SIG-M5 treated with dmso at 0.1 percent for 504 hours (cell line): ENCODE measurements around the gene TUBGCP3.

Experiments used
- DNase-seq: peaks from one replicate; lab custom pipeline; 2025; ENCODE audit not compliant: unreplicated experiment; lab: John Stamatoyannopoulos, UW

TUBGCP3 gene

DNA sequence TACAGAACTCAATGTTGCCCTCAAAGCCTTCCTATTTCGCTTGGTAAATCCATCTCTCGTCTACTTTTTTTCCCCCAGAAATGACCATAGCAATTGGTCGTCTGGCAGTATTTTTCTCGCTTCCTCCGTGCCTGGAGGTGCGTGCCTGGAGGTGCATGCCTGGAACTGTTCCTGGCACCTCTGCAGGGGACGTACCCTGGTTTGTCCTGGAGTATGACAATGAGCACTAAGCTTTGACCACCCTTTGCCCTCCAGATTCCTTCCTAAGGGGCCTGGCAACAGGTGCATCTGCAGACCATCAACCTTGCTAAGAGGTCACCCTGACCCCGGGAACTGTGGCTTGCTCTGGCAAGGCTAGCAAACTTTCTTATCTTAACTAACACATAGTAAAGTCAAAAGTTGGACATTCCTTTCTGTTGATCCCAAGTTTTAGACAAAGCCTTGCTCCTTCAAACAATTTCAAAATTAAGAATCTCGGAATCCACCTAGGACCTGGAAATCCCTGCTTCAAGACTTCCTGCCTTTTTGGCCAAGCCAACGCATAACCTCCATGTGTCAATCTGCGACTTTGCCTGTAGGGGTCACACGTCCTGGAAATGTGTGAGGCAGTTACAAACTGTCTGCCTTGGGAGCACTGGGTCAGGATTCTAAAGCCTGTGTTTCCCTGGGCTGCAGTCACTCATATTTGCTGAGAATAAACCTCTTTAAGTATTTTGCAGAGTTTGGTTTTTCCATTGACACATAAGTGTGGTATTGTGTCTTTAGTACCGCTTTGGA, 28.8 kb upstream of the TUBGCP3 start:
- DNase-seq, result peak; percentile 46

DNA sequence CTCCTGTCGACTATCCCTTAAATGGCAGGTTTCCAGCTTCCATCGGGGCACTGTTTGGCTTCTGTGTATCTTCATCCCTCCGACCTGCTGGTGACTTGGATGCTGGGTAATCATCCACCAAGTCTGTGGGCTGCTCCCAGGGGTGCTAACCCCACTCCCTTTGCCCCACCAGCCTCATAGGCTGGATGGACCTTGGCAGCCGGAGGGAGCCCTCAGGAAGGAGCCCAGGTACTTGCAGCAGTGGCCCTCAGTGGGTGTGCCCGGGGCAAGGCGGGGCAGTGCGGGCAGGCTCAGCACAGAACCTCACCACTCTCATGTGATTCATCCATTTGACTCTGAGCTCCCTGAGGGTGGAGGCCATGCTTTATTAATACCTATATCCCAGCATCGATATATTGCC, 27.4 kb upstream of the TUBGCP3 start:
- no peak for DNase-seq

DNA sequence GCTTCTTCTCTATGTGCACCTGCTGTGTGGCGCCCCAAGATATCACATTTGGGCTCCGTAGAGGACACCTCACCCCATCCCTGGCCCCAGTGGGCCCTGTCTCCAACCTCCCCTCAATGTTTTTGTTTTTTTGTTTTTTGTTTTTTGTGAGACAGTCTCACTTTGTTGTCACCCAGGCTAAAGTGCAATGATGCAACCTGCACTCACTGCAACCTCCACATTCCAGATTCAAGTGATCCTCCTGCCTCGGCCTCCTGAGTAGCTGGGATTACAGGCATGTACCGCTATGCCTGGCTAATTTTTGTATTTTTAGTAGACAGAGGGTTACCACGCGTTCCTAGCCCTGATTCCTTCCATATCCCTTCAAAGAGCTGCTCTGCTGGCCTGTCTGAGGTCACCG, 26.9 kb upstream of the TUBGCP3 start:
- no peak for DNase-seq

DNA sequence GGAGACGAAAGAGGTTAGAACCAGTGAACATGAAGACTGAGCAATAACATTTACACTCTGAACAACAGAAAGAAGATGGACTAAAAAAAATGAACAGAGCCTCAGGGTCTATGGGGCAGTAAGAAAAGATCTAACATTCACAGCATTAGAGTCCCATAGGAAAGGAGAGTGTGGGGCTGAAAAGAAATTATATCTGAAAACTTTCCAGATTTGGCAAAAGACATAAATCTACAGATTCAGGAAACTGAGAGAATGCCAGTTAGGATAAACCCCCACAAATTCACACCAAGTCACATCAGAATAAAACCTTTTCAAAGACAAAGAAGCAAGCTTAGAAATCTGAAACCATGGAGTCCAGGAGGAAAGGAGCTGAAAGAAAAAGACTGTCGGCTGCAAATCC, 20.3 kb upstream of the TUBGCP3 start:
- no peak for DNase-seq

DNA sequence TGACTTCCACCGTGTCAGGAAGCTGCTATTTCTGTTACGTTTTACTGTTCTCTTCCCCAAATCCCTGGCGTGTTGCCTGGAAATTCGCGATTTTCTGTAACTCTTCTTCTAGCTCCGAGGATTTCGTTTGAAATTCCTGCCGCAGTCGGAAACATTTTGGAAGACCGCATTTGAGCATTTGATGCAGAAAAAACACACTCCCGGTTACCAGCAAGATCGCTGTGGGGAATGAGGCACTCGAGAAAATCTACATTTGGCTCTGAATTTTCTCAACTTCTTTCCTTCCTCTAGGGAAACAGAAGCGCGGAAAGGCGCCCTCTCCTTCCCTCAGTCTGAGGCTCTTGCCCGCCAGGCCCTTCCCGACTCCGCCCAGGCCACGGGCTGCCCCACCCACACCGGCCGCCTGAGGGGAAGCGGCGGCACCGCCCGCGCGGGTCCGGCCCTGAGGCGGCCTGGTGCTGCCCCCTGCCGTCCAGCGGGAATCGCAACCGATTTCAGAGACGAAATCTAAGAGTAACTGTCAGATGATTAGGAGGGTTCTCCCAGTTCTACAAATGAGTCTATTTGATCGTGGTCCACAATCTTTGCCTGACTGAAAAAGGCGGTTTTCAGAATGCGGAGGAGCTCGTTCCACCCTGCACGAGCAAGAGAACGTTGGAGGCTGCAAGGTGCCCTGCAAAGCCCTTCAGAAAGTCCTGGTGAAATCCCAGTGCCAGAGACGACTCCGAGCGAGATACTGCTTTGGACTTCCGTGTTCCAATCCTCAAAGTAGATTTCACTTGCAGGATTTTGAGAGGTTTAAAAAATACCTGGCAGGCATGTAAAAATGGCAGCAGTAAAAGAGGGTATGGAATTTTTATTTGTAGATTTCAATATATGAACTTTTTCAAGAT, 18.4 kb upstream of the TUBGCP3 start:
- peak; percentile 84 for DNase-seq

DNA sequence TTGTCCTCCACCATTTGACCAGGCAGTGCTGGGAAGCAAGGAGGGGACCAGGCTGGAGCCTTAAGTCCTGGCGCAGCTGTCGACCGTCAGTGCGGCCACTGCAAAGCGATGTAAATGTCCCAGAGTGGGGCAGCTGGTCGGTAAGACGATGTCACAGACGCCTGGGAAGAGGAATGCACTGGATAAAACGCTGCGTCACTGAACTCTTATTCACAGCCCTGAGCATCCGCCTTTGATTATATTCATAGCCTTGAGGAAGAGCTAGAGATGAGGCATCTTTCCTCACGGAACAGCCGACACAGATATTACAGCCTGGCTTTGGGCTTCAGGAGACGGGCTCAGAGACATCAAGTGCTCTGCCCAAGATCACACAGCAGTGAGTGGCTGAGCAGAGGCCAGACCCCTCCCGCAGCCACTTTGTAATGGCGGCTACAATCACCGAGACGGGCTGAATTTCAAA, 17.6 kb upstream of the TUBGCP3 start:
- no peak for DNase-seq

DNA sequence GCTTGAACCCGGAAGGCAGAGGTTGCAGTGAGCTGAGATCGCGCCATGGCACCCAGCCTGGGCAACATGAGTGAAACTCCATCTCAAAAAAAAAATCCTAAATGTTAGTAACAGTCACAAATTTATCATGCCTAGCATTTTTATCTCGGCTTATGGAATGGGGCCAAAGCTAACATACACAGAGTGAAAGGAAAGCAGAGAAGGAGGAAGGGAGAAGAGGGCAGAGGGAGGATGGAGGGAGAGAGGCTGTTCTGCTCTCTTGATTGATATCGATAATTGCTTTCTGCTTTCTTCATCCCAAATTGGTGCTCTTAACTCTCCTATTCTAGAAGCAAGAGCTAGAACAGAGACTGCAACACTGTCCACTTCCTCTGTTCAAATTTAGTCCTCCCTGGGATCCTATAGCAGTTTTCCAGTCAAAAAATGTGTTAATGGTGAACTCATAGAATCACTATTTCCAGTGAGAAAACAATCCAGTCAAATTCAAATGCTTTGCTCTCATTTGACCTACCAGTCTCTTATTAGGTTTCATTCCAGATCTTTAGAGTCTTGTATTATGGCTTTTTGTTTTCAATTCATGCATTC, 15.8 kb upstream of the TUBGCP3 start:
- no peak for DNase-seq

DNA sequence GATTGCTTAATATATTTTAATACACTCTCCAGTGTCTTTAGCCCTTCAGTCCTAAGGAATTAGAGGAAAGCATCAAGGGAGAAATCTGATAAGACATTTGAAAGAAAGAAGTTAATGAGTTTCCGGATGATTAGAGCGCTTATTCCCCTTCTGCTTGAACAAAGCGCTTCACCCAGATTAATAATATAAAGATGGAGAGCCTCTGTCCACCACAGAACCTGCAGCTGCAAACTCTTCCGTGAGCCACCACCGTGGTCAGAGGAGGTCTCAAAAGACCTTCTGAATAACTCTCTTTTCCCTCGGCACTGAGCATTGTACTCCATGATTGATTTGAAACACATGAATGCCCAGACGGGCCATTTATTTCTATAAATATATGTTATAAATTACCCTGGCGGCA, 14.2 kb upstream of the TUBGCP3 start:
- no peak for DNase-seq

DNA sequence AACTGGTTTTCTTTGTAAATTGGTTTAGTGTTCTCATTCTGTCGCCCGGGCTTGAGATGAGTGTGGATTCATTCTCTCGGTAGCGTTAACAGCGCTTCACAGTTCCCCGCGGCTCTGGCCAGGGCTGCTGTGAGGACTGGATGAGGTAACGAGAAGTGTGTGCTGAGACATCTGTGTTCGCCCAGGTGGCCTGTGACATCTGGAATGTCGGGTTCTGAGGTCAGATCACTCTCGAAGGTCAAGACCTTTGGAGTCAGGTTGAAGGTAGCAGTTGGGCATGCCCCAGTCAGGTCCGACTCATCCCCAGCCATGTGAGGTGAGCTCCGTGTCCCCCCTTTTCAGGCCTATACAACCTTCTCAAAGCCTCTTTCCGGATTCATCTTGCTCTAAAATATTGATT, 13.4 kb upstream of the TUBGCP3 start:
- DNase-seq, result no peak

DNA sequence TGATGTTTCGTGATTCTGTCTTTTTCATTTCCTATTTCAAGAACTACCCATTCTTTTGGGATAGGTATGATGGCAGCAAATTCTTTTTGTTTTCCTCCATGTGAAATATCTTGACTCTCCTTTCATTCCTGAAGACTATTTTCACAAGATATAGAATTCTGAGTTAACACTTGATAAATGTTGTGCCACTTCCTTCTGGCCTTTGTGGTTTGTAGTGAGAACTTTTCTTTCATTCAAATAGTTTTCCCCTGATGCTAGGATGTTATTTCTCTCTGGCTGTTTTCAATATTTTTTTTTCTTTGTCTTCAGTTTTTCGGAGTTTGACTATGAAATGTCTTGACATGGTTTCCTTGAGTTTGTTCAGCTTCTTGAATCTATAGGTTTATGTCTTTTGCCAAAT, 8.3 kb upstream of the TUBGCP3 start:
- DNase-seq, result no peak

DNA sequence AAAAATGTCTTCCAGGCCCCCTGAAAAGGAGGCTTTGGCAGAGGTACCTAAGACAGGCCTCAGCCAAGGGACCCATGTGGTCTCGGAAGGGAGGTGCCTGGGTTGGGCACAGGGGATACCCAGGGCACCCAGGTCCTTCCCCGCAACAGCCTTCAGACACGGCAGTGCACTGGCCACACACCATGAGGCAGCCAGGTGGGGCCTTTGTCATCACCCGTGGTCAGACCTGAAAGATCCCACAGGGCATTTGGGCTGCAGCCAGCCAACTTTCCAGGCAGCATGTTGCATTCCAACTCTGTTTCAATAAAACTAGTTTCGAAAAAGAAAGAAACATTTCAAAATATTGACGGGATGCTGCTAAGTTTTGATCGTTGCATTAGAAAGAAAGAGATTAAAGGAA, 4.7 kb upstream of the TUBGCP3 start:
- no peak for DNase-seq

DNA sequence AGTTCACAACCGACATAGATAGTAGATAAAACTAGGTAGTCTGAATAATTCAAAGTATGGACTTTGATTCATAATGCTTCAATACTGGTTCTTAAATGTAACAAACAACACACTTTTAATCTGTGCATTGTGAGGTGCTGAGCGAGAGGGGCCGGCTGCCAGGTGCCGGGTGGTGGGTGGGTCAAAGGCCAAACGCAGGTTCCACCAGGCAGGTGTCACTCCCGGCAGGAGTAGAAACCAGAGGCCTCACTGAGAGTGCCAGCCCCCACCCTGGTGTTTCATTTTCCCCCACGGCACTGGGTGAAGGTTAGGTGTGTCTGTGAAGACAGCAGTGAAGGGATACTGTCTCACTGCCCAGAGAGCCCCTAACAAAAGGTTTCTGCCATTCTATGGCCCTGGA, 4.2 kb upstream of the TUBGCP3 start:
- no peak for DNase-seq

DNA sequence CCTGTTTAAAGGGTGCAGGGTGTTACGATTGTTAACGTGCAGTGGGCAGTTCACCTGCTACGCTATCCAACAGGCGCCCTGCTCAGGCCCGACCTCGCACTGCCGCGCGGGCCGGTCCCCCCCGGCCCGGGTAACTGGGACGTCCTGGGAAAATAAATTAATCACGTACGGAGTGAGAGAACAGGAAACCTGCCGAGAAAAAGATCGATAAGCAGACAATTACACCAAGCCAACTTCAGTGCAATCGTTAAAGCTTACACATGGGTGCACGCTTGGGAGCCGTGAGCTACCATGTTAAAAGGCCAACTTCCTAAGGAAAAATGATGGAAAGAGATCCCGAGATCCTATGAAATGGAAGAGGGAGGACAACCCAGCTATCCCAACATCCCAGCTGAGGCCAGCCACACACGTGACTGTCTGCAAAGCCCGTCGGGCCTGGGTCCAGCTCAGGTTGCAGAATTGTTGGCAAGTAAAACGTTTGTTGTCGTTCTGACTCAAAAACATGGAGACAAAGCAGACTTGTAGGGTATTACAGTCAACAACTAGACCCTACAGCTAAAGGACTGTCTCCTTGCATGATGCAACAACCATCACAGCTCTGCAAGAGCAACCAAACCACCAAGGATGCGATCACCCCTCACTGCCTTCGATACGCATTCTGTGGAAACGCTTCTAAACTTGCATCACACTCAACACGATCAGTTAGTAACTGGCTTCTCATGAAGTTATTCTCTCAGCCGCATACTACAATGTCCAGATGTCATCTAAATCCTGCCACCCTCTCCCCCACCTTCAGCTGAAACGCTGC, 741 bp upstream of the TUBGCP3 start:
- peak; percentile 96 for DNase-seq

DNA sequence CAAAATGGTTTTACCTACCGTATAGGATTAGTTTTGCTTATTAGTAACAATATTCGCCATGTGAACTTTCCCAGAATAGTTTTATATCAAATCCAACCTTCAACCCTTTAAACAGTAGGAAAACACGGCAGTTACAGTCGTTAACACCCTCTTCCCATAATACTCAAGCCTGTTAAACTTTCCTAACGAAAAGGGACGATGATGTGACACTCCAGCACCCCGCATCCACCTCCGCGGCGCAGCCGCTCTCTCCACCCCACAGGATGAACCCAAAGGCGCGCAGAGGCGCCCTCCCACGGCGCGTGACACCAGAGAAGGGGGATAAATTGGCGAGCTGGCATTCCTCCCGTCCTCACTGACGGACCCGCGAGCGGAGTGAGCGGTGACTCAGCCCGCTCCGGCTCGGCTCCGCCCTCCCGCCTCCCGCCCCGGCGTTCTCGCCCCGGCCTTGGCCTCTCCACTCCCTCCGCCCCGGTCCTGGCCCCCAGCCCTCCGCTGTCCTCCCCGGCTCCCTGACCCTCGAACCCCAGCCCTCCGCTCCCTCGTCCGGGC, 665 bp downstream of the TUBGCP3 start:
- DNase-seq, result peak; percentile 86

DNA sequence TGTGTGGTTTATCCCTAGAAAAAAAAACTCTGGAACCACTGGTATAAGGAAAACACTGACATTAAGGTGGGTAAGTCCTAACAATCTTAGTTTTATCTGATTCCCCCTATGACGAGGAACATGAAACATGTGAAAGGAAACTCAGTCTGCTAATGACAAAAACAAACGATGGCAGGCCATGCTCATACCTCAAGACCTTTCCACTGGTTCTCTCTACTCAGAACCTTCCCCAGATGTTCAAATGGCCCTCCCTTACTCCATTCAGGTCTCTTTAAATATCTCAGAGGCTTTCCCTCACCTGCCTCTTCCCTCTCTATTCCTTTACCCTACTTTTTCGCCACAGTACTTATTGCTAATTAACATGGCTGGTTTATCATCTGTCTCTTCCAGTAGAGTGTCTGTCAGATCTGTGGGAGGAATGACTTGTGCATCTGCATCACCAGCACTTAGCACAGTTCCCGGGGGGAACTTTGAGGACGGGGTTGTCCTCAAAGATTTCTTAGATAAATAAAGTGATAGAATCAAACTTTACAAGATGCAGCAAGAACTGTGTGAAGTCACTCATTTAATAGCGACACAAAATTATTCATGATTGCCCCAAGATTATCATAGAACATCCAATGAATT, 1.5 kb downstream of the TUBGCP3 start:
- no peak for DNase-seq

DNA sequence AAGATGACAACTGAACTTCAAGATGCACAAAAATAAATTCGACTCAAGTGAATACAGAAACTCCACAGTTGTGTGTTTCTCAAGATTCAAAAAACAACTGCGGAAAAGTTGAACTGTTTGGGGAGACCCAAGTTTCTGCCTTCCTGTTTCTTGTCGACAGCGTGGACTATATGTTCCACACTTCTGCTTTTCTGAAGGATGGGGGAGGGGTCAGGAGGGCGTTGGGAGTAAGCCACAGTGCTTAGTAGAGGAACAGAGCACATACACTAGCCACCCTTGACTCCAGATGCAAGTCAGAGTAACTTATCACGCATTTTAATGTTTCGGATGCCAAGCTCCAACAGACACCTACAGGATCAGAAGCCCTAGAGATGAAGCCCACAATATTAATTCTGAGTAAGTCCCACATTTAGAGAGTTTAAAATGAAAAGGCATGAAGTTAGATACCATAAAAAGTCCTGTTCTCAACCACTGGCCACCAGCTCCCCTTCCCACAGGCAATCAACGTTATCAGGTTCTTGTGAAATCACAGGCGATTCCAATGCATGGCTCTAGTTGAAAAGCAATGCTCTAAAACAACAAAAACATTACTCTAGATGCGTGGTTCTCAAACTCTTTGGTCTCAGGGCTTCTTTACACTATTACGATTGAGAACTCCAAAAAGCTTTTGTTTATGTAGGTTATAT, 4.2 kb downstream of the TUBGCP3 start:
- peak; percentile 99 for DNase-seq

DNA sequence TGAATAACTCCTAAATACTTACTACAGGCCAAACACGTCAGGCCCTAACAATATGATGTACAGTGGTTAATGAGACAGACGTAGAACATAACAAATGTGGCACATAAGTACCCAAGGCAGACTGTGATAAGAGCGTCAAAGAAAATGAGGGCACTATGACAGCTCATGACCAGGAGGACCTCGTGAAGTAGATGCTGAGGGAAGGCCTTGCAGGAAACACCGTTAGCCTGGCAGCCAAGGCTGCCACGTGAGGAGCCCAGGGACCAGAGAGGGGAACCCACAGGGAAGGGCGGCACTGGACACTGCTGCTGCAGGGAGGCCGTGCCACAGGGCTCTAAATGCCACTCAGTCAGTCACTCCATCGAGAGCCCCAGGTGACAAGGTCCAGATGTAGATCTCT, 5.7 kb downstream of the TUBGCP3 start:
- no peak for DNase-seq

DNA sequence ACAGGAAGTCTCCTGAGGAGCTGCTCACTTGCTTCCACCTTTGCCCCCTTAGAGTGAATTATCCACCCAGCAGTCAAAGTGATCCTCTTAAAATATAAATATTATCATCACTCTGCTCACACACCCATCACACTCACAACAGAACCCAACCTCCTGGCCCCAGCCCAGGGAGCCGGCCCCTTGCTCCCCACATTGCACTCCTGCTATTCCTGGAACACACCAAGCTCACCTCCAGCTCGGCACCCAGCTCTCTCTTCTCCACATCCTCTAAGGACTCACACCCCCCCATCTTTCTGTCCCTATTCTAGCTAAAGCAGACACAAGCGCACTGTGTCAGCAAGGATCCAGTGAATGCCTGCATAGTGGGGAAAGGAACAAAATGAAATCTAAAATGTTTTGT, 7.0 kb downstream of the TUBGCP3 start:
- no peak for DNase-seq

DNA sequence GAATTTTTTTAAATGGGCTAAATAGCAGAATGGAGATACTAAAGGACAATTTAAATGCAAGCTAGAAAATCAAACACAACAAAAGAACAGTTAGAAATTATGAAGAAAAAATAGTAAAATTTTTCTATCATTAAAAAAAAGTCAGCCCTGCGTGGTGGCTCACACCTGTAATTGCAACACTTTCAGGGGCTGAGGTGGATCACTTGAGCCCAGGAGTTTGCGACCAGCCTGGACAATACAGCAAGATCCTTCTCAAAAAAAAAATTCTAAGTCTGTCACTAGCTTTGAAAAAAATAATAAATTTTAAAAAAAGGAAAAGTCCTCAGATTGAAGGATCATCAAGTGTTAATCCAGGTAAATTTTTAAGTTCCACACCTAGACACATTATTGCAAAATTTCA, 7.7 kb downstream of the TUBGCP3 start:
- DNase-seq, result no peak
